ENCODE measurements around the gene RNF113B.

DNA sequence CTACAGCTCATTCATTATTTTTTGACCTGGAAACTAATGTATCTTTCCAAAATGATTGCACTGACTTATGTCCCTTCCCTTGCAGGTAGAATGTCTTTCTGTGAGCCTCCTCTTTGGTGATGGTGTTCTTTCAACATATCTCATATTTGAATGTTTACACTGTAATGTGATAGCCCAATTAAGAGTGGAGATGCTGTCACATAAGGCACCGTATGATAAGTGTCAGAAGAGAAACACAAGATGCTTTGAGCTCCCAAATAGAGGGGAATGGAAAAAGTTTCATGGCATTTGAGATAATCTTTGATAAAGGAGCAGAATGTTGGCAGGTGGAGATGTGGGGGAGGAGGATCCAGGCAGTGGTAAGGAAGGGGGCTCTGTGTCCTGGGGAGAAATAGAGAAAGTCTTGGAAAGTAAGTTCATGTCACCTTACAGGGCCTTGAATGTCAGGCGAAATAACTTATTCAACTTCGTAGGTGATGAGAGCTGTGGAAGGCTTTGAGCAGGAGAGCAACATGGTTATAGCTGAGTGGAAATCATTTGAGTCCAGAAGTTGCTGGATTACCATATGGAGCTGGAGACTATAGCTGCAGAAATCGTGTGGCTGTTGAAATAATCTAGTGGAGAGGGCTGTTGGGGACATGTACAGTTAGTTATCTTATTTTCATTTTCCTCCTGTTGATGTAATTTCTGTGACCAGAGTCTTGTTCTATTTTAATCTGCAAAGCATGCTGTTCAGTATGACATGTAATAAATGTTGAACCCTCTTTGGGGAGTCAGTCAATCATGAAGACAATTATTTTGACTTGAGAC is 10.3 kb upstream of the RNF113B start:
- TF ChIP-seq POLR2A (IDR thresholded peaks at IDR 0.05) (no peak), POLR2AphosphoS5 (IDR thresholded peaks at IDR 0.05) (no peak)
